AG08396 (cell line): ENCODE data around the gene PDE4B.

Experiments
- DNase-seq: peaks from one replicate; pipeline ENCODE4 v3.0.0; 2012; ENCODE audit warnings: low spot score, mixed read lengths

The PDE4B gene

GRCh38 chr1:66336641-66336990 is 543.9 kb downstream of the PDE4B start:
- no peak for DNase-seq

GRCh38 chr1:66337249-66337648 is 544.6 kb downstream of the PDE4B start:
- no peak for DNase-seq

- DNase-seq, result no peak
These were observed 547.2 kb downstream of the PDE4B start for GRCh38 chr1:66339944-66340343.

- DNase-seq, result no peak
These were observed 548.9 kb downstream of the PDE4B start for GRCh38 chr1:66341446-66342089.

GRCh38 chr1:66342707-66343106 is 550.0 kb downstream of the PDE4B start:
- DNase-seq, result no peak

- no peak for DNase-seq
These were observed 551.1 kb downstream of the PDE4B start for GRCh38 chr1:66343569-66344325.

- no peak for DNase-seq
These were observed 553.5 kb downstream of the PDE4B start for GRCh38 chr1:66346057-66346795.

- no peak for DNase-seq
These were observed 554.2 kb downstream of the PDE4B start for GRCh38 chr1:66346873-66347272.

GRCh38 chr1:66348776-66349175 is 556.1 kb downstream of the PDE4B start:
- no peak for DNase-seq

GRCh38 chr1:66349242-66349641 is 556.5 kb downstream of the PDE4B start:
- no peak for DNase-seq

GRCh38 chr1:66350001-66350547 is 557.4 kb downstream of the PDE4B start:
- no peak for DNase-seq

- DNase-seq, result no peak
These were observed 558.8 kb downstream of the PDE4B start for GRCh38 chr1:66351478-66351877.

- DNase-seq, result no peak
These were observed 559.2 kb downstream of the PDE4B start for GRCh38 chr1:66351913-66352312.

GRCh38 chr1:66352792-66353191 is 560.1 kb downstream of the PDE4B start:
- DNase-seq, result no peak

- DNase-seq, result no peak
These were observed 560.6 kb downstream of the PDE4B start for GRCh38 chr1:66353257-66353656.

- DNase-seq, result no peak
These were observed 561.9 kb downstream of the PDE4B start for GRCh38 chr1:66354311-66355201.

GRCh38 chr1:66355756-66356155 is 563.1 kb downstream of the PDE4B start:
- DNase-seq, result no peak

- no peak for DNase-seq
These were observed 563.9 kb downstream of the PDE4B start for GRCh38 chr1:66356605-66357004.

GRCh38 chr1:66357021-66357420 is 564.3 kb downstream of the PDE4B start:
- DNase-seq, result no peak

- DNase-seq, result no peak
These were observed 564.9 kb downstream of the PDE4B start for GRCh38 chr1:66357478-66358197.

- DNase-seq, result no peak
These were observed 566.6 kb downstream of the PDE4B start for GRCh38 chr1:66359269-66359668.
